Ishikawa (cell line): ENCODE measurements around the gene KRT80.

Experiments used
- CEBPB ChIP-seq: IDR thresholded peaks from 2 replicates; pipeline ENCODE4 v1.6.1; 2012
- CREB1 ChIP-seq: IDR thresholded peaks from 2 replicates; pipeline ENCODE4 v1.6.1; 2012; ENCODE audit warnings: low read depth
- EGR1 ChIP-seq: IDR thresholded peaks from 2 replicates; pipeline ENCODE4 v1.6.1; 2012
- EP300 ChIP-seq: IDR thresholded peaks from 2 replicates; pipeline ENCODE4 v1.6.1; 2012; ENCODE audit warnings: borderline replicate concordance
- FOXM1 ChIP-seq: IDR thresholded peaks from 2 replicates; pipeline ENCODE4 v1.6.1; 2012; ENCODE audit warnings: low read depth, borderline replicate concordance
- NFIC ChIP-seq: IDR thresholded peaks from 2 replicates; pipeline ENCODE4 v1.6.1; 2012
- RAD21 ChIP-seq: IDR thresholded peaks from 2 replicates; pipeline ENCODE4 v1.6.1; 2012; ENCODE audit warnings: low read depth
- TAF1 ChIP-seq: IDR thresholded peaks from 2 replicates; pipeline ENCODE4 v1.6.1; 2012; ENCODE audit warnings: low read depth, mild to moderate bottlenecking
- TCF12 ChIP-seq: IDR thresholded peaks from 2 replicates; pipeline ENCODE4 v1.6.1; 2012; ENCODE audit warnings: low read depth
- TEAD4 ChIP-seq: IDR thresholded peaks from 2 replicates; pipeline ENCODE4 v1.6.1; 2012
- YY1 ChIP-seq: IDR thresholded peaks from 2 replicates; pipeline ENCODE4 v1.6.1; 2012; ENCODE audit warnings: low read depth
- ZBTB7A ChIP-seq: IDR thresholded peaks from 2 replicates; pipeline ENCODE4 v1.6.1; 2012; ENCODE audit warnings: low read depth
- TF ChIP-seq, protein P1 (sequence below): IDR thresholded peaks from 2 replicates; pipeline ENCODE4 v1.6.1; 2012; ENCODE audit warnings: low read depth, mild to moderate bottlenecking
- TF ChIP-seq, protein P2 (sequence below): IDR thresholded peaks from 2 replicates; pipeline ENCODE4 v1.6.1; 2012
- TF ChIP-seq, protein P3 (sequence below): IDR thresholded peaks from 2 replicates; pipeline ENCODE4 v1.6.1; 2012

The KRT80 gene

DNA sequence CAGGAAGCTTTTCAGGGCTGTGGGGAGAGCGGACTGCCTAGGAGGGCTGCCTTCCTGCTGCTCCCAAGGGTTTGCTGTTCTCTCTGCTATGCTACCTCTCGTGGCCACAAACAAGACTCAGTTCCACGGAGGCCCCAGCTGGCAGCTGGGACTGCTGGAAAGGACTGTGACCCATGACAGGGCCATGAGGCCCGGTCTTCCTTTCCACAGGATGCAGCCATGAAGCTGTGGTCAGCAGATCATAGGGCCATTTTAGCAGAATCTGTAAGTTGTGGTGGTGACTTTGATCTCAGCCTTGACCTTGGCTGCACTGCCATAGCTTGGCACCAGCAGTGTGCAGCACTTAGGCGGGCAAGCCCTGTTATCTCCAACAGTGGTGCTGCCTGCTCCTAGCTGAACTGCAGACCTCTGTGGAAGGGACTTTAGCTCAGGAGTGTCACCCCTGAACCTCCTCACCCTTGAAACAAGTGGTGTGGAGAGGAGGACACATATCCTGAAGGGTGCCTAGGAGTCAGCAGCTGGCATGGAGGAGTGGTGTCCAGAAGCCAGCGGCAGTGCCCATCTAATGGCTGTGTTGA, 12.3 kb downstream of the KRT80 start:
- TF ChIP-seq EGR1, result no peak
- TF ChIP-seq TEAD4, result no peak
- no peak for TF ChIP-seq EP300
- TF ChIP-seq ZBTB7A, result no peak
- TF ChIP-seq TCF12, result no peak
- TF ChIP-seq FOXM1, result no peak
- TF ChIP-seq, protein P1, sequence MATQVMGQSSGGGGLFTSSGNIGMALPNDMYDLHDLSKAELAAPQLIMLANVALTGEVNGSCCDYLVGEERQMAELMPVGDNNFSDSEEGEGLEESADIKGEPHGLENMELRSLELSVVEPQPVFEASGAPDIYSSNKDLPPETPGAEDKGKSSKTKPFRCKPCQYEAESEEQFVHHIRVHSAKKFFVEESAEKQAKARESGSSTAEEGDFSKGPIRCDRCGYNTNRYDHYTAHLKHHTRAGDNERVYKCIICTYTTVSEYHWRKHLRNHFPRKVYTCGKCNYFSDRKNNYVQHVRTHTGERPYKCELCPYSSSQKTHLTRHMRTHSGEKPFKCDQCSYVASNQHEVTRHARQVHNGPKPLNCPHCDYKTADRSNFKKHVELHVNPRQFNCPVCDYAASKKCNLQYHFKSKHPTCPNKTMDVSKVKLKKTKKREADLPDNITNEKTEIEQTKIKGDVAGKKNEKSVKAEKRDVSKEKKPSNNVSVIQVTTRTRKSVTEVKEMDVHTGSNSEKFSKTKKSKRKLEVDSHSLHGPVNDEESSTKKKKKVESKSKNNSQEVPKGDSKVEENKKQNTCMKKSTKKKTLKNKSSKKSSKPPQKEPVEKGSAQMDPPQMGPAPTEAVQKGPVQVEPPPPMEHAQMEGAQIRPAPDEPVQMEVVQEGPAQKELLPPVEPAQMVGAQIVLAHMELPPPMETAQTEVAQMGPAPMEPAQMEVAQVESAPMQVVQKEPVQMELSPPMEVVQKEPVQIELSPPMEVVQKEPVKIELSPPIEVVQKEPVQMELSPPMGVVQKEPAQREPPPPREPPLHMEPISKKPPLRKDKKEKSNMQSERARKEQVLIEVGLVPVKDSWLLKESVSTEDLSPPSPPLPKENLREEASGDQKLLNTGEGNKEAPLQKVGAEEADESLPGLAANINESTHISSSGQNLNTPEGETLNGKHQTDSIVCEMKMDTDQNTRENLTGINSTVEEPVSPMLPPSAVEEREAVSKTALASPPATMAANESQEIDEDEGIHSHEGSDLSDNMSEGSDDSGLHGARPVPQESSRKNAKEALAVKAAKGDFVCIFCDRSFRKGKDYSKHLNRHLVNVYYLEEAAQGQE, result no peak
- TF ChIP-seq YY1, result no peak
- no peak for TF ChIP-seq CREB1
- TF ChIP-seq NFIC, result no peak
- TF ChIP-seq RAD21, result no peak
- TF ChIP-seq, protein P2, sequence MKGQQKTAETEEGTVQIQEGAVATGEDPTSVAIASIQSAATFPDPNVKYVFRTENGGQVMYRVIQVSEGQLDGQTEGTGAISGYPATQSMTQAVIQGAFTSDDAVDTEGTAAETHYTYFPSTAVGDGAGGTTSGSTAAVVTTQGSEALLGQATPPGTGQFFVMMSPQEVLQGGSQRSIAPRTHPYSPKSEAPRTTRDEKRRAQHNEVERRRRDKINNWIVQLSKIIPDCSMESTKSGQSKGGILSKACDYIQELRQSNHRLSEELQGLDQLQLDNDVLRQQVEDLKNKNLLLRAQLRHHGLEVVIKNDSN, result no peak
- TF ChIP-seq, protein P3, sequence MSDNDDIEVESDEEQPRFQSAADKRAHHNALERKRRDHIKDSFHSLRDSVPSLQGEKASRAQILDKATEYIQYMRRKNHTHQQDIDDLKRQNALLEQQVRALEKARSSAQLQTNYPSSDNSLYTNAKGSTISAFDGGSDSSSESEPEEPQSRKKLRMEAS, result no peak

DNA sequence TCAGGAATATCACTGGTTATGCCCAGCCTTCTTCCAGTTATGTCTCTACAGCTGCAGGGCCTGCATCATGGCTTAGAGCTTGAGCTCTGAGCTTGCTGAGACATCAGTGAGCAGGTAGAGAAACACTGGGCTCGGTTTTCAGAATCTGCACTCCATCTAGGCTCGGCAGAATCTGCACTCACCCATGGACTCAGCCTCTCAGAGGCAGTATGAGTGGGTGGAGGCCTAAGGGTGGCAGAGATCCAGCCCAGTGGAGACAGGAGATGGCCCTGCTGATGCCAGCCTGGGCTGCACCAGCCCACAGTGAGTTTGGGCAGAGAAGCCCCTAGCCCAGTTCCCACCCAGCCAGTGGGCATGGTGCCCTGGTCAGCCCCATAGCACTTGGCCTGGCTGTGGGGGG, 12.8 kb downstream of the KRT80 start:
- TF ChIP-seq EP300, result no peak
- TF ChIP-seq CEBPB, result no peak
- no peak for TF ChIP-seq TAF1
- TF ChIP-seq NFIC, result no peak
- TF ChIP-seq, protein P1, result no peak
- no peak for TF ChIP-seq YY1
- TF ChIP-seq FOXM1, result no peak
- TF ChIP-seq ZBTB7A, result no peak
- no peak for TF ChIP-seq RAD21
- no peak for TF ChIP-seq CREB1
- TF ChIP-seq, protein P3, result no peak
- no peak for TF ChIP-seq TCF12
- TF ChIP-seq, protein P2, result no peak
- no peak for TF ChIP-seq TEAD4
- no peak for TF ChIP-seq EGR1

DNA sequence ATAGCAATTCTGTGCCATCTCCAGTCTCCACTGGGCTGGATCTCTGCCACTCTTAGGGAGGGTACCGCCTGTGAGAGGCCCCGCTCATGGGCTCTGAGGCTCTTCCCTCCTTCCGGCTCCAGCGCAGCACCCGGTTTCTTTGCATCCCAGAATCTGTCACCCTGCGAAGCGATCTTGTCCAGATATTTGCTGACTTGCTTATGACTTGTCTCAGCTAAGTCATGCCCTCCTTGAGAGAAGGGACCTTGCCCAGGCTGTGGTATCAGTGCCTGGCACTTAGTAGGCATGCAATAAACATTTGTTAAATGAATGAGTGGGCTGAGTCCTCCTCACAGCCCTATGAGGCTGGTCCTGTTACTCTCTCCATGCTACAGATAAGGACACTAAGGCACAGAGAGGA, 13.4 kb downstream of the KRT80 start:
- no peak for TF ChIP-seq TEAD4
- no peak for TF ChIP-seq EGR1
- TF ChIP-seq, protein P3, result no peak

DNA sequence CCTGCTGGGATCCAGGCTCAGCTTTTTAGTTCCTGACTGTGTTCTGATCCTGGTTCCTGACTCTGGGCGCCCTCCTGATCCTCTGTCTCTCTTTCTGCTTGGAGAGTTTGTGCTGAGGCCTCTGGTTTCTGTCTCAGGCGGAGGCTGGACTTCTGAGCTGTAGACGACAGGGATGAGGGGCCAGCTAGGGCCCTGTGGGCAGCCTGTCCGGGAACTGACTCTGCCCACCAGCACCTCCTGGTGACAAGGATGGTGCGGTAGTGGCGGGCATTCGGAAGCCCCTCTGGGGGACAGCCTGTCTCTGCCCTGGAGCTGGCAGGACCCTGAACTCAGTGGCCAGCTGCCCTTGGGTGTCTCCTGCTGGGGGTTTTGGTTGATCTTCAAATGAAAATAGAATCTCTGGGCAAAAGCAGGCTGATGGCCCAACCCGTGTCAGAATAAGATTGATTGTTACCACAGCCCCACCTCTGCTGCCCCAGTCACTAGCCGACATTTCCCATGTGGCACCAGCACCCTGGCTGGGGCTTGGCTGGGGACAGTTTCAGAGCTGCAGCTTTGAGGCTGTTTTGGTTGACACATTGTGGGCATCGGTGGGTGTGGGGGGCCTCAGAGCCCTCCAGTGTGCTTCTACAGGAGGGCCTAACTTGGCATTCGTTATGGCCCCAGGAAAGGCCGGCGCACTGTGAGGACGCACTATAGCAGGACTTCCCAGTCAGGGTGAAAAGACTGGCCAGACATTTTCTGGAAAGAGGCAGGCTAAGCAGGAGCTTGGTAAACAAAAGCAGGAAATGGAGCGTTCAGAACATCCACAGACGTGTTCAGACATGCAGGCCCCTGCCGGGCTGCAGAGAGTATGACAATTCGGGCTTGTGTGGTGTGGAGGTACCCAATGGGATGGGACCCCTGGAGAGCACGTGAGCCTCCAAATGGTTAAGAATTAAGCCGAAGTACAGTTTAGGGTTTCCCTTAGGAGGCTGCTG, 16.2 kb downstream of the KRT80 start:
- no peak for TF ChIP-seq CEBPB
- TF ChIP-seq, protein P2, result no peak
- TF ChIP-seq, protein P1, result no peak
- no peak for TF ChIP-seq EGR1
- no peak for TF ChIP-seq NFIC
- TF ChIP-seq CREB1, result no peak
- no peak for TF ChIP-seq ZBTB7A
- TF ChIP-seq TEAD4, result no peak
- TF ChIP-seq RAD21, result no peak
- no peak for TF ChIP-seq TAF1
- TF ChIP-seq, protein P3, result no peak
